GM12892 (cell line): ENCODE data around the gene CD44.

Experiments used
- POLR2A ChIP-seq: IDR thresholded peaks from 2 replicates; pipeline ENCODE4 v1.6.1; 2011; ENCODE audit warnings: low read depth, low read length, control low read depth
- POLR2AphosphoS5 ChIP-seq: IDR thresholded peaks from 2 replicates; pipeline ENCODE4 v1.6.1; 2011; ENCODE audit warnings: low read depth, low read length, control low read depth

GRCh38 chr11:35146711-35147110 is 7.7 kb downstream of the CD44 start:
- TF ChIP-seq POLR2A (no peak), POLR2AphosphoS5 (no peak)
